GM18867 (cell line): ENCODE measurements around the gene PPEF1.

Experiments
- ATAC-seq: cut with Tn5 transposase; IDR thresholded peaks from one replicate; pipeline ENCODE4 v1.9.1; 2021; ENCODE audit warnings: mild to moderate bottlenecking, moderate library complexity; ENCODE audit not compliant: unreplicated experiment

Gene PPEF1, protein sequence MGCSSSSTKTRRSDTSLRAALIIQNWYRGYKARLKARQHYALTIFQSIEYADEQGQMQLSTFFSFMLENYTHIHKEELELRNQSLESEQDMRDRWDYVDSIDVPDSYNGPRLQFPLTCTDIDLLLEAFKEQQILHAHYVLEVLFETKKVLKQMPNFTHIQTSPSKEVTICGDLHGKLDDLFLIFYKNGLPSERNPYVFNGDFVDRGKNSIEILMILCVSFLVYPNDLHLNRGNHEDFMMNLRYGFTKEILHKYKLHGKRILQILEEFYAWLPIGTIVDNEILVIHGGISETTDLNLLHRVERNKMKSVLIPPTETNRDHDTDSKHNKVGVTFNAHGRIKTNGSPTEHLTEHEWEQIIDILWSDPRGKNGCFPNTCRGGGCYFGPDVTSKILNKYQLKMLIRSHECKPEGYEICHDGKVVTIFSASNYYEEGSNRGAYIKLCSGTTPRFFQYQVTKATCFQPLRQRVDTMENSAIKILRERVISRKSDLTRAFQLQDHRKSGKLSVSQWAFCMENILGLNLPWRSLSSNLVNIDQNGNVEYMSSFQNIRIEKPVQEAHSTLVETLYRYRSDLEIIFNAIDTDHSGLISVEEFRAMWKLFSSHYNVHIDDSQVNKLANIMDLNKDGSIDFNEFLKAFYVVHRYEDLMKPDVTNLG

DNA sequence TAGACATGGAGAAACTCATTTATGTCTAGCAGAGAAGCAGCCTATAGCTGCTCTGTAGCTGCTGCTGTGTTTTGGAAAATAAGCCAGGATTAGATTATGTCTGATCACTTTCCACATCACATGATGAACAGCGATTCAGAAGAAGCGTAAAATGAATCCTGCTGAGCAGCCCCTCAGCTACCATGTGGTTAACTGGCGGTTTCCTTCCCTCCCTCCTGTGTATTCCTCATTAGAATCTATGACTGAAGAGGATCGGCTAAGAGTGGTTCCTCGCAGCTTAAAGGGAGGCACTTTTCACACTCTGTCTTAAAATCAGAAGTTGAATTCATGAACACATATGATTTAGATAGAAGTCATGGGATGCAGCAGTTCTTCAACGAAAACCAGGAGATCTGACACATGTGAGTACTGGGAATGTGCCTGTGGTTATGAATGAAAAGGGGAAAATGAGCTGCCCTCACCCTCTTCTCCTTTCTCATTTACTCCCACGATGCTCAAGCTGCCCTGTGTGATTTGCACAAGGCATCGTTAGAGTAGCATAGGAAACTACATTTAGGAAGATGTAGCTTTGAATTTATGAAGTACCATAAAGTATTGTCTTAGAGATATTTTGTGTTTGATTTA is at the start of gene PPEF1:
Gene PPEF1 (plus strand): TSS at position 220 of the 624 bp plus-strand sequence. CDS start 136 bp downstream, at position 356.
- no peak for ATAC-seq

DNA sequence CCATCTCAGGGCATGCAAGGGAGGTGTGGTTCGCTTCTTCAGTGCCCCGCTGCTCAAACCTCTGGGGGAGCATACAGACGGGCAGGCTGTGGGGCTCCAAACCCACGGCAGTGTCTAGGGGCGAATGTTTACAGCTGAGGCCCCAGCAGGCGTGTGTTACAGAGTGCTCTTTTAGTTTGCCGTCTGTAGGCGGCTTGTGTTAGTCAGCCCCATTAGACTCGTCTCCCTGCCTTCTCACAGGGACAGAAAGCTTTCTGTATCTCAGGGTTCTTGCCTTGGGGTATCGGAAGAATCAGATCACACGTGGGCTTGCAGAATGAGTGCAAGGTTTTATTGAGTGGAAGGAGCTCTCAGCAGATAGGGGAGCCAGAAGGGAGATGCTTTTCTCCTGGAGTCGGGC is 46.2 kb upstream of the PPEF1 start:
- no peak for ATAC-seq

DNA sequence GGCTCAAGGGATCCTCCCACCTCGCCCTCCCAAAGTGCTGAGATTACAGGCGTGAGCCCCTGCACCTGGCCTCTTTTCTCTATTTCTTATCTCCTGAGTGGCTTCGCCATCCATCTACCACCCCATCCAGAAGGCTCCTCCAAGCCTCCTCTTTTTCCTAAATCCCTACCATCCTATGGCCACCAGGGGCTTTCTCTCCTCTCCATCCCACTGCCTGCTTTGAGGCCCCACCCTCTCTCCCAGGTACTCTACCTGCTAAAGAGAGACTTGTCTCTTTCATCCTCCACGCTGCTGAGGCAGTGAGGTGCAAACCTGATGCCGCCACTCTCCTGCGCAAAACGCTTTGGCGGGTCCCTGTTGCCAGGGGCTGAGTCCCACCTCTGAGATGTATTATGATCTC is 42.5 kb upstream of the PPEF1 start:
- no peak for ATAC-seq

DNA sequence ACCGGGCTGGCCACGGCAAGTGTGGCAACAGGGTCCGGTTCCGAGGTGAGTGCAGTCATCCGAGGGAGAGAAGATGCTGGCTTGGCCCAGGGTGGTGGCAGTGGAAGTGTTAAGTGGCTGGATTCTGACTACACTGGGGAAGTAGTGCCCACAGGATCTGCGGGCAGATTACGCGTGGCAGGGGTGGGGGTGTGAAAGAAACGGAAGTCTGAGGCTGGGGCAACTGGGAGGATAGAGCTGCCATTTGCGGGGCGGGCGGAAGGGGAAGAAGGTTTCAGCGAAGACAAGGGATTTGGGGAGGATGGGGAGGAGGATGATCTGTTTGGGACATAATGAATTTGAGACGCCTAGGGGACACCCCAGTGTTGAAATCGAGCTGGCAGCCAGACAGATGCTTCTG is 40.8 kb upstream of the PPEF1 start:
- no peak for ATAC-seq

DNA sequence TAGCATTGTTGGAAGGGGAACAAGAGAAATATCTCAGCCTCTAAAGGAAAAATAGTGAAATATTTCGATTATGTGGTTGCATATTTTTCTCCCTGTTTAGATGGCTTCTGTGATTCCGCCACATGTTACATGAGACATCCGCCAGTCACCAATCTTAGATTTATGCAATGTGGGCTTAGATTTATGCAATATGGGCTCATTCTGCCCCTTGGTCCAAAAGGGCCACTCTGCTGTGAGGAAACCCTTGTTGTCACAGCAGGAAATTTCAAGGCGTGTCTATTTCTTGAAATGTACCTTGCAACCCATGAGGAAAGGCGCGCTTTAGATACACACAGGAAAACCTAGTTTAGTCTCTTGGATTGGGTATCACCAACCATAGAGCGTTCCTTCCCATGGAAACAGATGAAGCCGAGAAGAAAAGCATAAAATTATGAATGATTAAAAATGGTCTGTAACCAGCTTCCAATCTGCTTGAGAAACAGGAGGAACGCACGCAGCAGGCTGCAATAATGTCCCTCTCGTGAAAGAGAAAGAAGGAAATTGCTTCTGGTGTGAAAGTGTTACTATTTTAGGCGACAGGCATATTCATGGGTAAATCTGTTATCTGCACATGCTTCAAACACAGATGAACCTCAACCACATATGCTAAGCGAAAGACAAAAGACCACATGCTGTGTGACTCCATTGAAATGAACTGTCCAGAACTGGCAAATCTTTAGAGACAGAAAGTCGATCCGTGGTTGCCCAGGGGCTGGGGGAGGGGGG is 39.2 kb upstream of the PPEF1 start:
- no peak for ATAC-seq

DNA sequence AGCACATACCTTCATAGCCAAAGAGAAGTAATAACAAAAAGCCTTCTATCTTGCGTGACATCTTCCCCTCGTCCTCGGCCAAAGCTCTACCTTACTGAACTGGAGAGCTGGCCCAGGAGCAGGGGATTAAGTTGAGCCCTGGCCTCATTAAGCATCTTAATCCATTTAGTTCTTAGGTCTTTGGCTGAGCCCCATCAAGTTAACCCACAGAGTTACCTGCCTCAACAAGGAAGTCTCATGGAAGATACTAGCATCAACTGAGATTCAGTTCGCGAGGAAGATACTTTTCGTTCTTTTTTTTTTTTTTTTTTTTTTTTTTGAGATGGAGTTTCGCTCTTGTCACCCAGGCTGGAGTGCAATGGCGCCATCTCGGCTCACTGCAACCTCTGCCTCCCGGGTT is 35.4 kb upstream of the PPEF1 start, which contains the start of gene RS1:
Gene RS1 (minus strand): TSS at position 101 of the 400 bp plus-strand sequence. CDS start 40 bp downstream, at position 61.
- ATAC-seq, result no peak

DNA sequence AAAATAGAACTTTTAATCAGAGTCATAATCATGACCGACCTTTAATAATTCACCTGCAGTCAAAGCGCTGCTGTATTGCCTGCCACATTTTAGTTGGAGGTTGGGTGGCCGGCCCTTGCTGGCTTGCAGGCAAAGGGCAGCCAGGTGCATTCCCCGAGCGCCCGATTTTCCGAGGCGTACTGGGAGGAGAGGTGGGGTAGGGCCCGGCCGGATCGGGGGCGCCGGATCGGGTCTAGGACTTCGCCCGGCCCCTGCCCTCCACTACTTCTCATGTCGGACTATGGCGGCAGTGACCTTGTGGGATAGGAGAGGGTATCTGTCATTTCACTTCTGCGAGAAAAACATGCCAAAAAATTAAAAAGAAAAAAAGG is 33.0 kb upstream of the PPEF1 start:
- peak; percentile 32 for ATAC-seq

DNA sequence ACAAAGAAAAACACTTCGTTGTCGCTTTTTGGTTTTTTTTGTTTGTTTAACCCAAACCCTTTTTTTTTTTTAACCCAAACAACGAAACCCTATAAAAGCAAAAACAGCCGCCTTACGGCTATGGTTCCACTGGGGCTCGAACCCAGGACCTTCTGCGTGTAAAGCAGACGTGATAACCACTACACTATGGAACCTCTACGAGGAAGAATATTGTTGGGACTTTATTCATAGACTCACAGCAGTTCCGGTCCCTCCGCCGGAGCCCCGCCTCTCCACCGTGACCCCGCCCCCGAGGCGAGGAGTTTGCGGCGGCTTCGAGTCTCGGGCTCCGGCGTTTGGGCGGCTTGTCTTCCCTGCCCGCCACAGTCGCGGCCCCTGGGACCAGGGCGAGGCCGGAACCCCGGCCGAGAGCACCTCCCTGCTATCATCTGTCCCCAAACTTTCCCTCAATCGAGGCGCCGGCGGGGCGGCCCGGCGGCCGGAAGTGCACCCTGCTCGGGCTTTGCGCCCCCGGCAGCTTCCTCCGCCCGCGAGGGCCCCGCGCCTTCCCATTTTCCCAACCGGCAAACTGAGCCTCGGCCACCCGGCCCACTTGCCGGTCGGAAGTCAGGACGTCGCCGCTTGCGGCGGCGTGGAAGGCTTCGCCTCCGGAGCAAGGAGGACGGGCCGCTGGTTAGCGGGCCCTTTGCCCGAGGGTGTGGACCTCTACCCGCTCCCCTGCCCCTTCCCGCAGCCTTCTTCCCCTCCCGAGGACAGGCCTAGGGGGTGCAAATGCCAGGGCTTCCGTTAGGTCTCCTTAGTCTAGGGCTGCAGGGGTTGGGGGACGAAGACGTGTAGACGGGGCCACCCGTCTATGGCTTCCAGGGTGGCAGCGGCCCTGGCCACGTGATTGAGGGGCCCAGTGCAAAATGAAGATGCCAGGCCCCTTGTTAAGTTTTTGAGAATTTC is 32.4 kb upstream of the PPEF1 start:
- peak; percentile 80 for ATAC-seq

DNA sequence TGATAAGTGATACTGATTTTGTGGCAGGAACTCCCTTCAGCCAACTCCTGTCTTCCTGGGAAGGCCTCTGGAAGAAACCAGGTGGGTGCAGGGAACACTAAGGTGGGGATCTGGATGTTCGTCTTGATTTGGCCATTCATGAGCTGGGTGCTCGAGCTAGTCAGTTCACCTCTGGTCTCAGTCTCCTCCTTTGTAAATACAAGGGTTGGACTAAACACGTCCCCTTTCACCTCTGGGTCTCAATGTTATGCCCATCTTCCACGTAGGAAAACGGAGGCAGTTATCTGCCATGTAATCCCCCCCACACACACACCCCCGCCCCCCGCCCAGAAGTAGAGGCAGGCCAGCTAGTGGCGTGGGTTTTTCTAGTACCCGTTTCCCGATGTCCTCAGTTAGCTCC is 31.4 kb upstream of the PPEF1 start:
- ATAC-seq, result no peak

DNA sequence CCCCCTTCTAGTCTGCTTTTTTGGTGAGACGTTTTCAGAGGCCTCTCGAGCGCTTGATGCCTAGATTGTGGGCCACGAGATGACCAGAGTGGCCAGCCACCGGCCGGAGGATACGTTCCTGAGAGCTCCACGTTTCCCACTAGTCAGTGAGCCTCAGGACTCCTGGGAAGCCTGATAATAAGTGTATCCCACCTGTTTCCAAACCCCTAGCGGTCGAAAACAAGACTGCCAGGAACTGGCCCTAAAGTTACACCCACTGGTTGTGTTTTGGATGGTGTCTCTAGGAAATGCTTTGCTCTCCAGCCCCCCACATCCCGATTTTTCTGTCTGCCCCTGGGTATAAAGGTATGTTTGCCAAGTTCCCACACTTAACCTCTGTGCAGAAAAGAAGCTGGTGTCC is 31.0 kb upstream of the PPEF1 start:
- ATAC-seq, result no peak

DNA sequence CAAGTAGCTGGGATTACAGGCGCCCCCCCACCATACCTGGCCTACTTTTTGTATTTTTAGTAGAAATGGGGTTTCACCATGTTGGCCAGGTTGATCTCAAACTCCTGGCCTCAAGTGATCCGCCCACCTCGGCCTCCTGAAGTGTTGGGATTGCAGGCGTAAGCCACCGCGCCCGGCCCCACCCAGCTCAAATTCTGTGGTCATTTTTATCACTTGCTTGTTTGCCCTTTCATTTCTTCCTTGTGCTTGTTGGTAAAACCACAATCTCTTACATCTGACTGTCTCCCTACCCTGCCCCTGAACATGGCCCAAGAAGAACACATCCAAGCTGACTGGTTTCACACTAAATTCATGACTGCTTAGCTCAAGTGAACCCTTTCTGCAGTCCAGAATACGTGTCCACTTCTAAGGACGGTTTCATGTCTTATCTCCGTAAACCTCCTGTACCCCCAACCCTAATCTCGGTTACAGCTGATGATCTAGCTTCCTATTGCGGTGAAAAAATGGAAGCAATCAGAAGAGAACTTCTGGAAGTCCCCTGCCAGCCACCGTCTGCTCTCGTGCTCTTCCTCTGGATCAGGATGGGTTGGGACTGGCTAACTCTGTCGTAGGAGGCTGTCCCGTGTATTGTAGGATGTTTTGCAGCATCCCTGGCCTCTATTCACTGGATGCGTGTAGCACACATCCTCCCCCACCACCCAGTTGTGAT is 30.1 kb upstream of the PPEF1 start:
- no peak for ATAC-seq

DNA sequence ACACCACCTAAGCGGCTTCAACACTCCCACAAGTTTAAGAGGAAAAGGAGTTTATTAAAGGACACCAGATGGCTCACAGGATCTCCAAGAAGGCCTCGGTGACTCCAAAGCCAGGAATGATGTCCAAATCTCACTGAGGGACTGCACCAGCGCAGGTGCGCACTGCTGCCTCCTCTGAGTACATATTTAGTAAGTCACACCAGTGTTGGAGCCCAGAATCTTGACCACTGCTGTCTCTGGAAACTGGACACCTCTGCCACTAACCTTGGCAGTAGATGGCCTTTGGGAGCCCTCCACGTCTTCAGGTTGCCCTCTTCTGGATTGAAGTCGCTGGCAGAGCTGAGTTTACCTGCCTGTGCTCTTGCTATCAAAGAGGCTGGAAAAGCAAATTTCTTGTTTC is 25.4 kb upstream of the PPEF1 start:
- ATAC-seq, result no peak

DNA sequence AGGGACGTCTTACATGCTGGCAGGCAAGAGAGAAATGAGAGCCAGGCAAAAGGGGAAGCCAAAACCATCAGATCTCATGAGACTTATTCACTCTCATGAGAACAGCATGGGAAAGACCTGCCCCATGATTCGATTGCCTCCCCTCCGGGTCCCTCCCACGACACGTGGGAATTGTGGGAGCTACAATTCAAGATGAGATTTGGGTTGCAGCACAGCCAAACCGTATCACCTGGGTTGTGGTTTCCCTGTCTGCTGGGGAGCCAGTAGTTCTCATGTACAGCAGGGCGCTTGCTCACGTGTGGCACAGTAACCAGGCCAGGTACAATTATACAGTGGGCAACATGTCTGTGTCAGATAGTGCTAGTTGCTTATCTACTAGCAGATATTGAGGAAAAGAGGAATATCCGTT is 24.5 kb upstream of the PPEF1 start:
- ATAC-seq, result no peak

DNA sequence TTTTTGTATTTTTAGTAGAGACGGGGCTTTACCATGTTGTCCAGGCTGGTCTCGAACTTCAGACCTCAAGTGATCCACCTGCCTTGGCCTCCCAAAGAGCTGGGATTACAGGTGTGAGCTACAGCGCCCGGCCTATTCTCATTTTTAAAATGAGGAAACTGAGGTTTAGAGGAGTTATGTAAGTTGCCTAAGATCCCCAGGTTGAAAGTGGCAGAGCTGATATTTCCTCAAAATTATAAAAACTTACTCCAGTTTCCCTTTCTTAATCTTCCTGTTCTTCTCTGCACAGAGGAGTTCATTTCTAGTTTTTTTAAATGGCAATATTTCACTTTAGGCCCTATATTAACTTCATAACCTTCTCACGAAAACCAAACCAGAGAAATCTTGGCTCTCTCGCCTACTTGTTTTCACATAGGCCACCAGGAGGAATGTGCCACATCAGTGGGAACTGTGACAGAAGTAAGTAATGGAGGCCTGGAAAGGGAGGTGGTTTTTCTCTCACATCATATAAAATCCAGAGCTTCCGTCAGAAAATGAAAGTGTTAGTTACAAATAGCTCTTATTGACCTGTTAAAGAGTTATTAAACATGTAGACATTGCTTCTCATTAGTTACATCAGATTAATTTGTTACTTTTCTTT is 19.5 kb upstream of the PPEF1 start:
- no peak for ATAC-seq

DNA sequence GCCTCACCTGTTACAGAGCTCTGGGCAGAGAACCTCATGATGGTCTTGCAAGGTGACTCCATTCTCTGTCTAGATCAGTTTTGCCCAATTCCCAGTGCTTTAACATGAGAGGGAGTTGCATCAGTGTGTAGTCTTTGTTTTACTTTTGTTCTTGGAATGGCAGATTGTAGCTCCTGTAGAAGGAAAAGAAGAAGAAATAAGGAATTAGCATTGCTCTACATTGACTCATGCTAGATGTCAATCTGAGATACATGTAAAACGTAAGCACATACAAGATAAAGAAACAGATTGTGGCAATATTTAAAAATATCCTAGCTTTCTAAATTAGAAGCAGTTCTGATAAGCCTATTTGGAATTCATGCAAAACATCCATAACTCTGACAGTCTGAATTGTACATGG is 16.0 kb upstream of the PPEF1 start:
- ATAC-seq, result no peak

DNA sequence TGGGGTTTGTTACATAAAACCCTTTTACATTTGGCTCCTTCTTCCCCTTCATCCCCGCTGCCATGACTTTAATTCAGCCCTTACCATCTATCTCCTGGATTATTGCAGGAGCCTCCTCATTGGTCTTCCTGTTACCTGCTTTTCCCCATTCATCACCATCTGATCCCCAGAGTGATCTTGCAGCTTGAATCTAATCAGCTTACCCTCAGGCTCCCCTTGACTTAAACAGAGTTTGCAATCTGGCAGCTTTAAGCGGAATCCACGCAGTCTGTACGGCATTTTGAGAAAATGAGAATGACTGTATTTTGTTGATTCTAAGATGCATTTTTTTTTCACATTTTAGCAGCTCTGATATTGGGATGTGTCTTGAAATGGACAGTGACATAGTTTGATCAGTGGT is 14.9 kb upstream of the PPEF1 start:
- no peak for ATAC-seq

DNA sequence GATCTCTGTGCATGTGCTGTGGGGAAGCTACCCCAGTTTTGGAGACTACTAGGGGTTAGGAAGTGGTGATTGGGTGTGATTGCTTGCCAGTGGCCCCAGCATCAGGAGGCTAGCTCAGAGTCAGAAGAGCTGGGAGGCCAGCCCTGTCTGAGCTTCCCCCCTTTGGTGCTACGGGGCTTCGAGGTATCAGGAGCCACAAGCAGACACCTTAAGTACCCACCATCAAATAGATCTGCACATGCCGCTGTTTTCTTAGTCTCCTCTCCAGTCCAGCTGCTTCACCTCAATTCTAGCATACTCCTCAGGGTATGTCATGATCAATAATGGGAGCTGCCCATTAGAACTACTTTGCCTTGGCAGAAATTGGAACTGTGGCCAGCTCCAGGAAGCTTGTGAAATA is 10.8 kb upstream of the PPEF1 start:
- no peak for ATAC-seq

DNA sequence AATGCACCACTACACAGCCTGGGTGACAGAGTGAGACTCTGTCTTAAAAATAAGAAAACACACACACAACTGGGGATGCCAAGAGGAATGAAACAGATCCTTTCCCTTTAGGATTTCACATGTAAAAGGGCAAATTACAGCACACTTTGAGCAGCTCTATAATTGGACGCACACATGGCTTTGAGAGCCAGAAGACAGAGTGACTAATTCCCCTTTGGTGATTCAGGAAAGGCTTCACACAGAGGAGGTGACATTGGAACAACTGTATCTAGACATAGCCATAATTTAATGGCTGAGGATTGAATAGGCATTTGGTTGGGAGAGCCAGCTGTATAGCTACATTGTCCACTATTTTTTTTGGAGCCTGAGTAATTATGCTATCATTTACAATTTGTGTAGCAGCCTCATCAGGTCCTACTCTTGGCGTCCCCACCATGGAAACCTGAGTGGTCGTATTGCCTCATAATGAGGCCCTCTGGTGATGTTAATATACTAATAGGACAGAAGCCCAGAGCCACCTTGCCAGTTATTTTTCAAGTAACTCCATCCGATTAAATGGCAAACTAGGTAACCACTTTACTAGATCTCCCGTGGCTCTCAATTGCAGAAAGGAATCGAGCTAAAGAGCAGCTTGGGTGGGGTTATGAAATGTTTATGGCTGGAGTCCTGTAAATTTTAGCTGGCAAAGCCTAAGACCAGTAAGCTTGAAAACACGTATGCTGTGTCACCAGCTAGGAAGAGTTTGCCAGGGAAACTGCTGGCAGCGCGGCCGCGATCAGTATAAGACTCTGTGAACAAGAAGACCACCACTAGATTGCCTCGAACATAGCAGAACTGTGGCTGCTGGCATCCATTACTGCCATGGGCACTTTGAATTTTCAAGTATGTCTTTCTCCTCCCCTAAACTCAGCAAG is 8.5 kb upstream of the PPEF1 start:
- no peak for ATAC-seq
